ENCODE data around the gene FTCD.

The FTCD gene

DNA sequence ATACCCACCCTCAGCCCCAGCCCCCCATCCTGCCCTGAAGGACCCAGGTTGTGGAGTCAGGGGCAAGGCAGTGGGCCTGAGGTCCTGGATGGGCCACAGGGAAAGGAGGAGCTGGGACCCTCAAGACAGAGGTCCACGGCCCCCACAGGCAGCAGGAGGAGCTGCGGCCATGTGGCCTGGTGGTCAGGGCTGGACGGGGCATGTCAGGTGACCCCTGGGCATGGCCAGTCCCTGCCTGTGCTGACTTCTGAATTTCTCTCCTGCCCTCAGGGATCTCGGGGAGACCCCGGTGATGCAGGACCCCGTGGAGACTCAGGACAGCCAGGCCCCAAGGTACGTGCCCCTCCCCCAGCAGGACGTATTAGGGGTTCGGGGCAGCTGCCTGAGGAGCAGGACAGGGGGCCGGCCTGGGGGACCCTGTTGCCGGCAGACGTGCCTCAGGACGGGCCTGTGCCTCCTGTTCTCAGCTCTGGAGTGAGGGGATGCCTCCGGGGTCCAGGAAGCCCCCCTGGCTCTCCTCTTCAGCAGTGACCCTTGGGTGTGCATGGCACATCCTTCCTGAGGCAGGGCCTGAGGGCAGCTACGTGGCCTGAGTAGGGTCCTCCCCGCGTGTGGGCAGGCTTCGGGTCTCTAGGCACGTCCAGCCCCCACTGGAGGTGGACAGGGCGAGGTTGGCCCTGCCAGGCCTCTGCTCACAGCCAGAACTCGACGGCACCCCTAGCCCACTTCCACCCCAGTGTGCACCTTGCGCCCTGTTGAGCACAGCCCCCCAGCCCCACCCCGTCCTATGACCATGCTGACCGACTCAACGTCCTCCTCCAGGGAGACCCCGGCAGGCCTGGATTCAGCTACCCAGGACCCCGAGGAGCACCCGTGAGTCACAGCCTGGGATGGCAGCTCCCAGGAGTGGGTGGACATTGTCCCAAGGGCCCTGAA is 33.8 kb downstream of the FTCD start:
- no peak for DNase-seq

DNA sequence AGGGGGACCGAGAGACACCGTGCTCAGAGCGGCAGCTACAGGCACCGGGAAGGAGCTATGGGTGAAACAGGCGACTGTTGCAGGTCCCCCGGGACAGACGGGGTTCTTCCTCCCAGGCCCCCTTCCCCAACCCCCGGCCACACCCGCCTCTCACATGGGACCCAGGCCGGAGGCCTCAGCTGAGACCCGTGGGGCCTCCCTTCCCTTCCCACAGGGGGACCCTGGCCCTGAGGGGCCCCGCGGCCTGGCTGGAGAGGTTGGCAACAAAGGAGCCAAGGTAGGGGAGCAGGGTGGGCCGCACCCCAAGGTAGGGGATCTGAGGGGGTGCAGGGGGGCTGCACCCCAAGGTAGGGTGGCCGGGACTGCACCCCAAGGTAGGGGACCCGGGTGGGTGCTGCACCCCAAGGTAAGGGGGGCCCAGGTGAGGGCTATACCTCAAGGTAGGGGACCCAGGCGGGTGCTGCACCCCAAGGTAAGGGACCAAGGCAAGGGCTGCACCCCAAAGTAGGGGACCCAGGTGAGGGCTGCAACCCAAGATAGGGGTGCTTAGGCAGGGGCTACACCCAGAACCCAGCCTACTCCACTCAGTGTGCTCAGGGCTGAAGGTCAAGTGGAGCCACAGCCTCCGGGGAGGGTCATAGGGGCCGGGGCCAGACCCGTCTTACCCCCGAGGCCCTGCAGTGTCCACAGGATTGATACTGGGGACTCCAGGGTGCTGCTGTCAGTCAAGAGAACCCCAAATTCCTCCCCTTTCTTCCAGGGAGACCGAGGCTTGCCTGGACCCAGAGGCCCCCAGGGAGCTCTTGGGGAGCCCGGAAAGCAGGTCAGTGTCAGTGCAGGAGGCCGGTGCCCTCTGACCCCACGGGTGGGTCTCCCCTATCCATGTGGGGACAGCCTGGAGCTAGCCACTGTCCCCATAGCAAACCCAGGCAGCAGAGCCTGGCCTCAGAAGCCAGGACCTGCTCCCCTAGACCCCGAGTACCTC is 34.8 kb downstream of the FTCD start:
- DNase-seq = no peak

DNA sequence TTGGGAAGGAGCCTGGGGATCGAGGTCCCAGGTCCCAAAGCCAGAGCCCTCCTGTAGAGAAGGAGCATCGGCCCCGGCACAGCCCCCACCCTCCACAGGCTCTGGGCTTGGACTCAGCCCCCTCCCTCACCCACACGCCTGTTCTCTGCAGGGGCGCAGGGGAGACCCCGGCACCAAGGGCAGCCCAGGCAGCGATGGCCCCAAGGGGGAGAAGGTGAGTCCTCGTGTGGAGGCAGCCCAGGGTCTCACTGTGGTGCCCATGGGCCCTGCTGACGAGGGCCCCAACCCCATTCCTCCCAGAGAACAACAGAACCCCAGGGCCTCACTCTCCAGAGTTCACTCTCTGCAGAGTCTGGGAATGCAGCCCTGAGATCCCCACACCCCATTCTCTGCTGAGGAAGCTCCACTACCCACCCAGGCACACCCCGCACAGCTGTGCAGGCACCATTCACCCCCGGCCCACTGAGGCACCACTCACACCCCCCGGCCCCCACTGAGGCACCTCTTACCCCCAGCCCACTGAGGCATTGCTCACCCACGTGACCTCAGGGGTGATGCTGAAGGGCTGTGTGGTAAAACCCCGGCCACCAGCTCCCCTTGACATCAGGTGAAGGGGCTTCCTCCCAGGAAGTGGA is 35.6 kb downstream of the FTCD start:
- DNase-seq = no peak

DNA sequence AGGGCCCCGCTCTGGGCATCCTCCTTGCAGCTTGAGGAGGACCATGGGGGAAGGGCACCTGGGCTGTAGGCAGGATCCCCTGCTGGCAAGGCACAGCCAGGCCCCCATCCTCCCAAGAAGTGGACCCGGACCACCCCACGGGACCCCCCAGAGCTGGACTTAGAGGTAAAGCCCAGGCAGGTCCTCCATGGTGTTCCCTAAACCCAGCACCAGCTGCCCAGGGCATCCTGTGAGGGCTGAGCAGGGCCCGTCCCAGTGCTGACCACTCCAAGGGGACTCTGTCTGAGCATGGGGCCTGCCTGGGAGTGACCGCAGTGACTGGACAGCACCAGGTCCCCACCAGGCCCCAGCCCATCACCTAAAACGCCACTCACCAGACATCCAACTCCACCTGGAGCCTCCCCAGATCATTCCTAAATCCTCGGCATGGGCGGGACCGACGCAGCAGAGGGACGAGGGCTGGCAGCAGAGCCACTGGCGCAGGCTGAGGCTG is 36.2 kb downstream of the FTCD start:
- DNase-seq = no peak

DNA sequence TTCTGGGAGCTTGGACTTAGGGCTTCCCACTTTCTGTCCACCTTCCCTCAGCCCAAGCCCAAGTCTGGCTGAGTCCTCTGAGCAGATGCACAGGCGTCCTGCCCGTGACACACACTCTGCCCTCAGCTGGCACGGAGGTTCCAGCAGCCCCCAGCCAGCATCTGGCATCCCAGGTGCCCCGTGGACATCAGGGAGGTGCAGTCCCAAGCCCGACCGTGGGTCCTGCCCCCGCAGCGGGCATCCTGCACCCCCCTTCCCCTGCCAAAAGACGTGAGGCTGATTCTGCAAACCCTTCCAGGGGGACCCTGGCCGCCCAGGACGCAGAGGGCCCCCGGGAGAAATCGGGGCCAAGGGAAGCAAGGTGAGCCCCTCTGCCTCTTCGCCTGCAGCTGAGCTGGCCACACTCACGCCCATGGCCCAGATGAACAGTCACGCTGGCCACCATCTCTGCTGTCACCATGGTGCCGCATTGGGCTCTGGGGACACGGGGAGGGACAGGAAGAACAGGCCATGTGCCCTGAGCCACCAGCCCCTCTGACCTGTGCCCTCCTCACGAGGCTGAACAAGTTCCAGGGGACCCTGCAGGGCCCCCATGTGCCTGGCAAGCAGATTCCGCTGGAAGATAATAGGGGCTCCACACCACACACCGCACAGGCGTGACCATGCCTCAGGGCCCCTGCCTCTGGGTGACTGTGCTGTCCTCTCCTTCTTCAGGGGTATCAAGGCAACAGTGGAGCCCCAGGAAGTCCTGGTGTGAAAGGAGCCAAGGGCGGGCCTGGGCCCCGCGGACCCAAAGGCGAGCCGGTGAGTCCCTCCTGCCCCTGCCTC is 36.8 kb downstream of the FTCD start:
- no peak for DNase-seq

DNA sequence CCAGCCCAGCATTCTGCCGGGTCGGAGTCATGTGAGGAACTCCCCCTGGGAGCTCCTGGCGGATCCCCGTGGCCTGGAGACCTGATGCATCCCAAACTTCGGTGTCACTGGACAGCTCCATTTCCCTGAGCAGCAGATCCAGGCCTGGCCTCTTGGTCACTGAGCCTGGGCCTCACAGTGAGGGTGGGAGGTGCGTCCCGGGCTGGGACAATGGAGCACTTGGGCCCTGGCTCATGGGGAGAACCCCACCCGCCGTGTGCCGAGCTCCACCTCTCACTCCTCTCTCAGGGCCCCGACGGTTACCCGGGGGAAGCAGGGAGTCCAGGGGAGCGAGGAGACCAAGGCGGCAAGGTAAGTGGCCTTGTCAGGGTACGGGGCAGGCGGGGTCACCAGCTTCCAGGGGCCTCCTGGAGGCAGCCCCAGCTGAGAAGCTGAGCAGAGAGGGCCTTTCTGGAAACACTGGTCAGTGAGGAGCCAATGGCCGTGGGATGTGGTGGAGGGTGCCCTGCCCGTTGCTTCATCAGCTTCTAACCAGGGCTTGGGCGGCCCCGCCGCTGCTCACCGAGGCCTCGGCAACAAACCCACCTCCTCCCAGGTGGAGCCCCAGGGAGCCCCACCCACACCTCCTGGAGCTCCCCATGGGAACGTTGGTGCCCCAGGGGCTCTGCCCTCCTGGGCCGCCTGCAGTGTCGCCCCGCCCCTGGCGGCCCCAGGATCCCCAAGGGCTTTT is 37.6 kb downstream of the FTCD start:
- DNase-seq = no peak

DNA sequence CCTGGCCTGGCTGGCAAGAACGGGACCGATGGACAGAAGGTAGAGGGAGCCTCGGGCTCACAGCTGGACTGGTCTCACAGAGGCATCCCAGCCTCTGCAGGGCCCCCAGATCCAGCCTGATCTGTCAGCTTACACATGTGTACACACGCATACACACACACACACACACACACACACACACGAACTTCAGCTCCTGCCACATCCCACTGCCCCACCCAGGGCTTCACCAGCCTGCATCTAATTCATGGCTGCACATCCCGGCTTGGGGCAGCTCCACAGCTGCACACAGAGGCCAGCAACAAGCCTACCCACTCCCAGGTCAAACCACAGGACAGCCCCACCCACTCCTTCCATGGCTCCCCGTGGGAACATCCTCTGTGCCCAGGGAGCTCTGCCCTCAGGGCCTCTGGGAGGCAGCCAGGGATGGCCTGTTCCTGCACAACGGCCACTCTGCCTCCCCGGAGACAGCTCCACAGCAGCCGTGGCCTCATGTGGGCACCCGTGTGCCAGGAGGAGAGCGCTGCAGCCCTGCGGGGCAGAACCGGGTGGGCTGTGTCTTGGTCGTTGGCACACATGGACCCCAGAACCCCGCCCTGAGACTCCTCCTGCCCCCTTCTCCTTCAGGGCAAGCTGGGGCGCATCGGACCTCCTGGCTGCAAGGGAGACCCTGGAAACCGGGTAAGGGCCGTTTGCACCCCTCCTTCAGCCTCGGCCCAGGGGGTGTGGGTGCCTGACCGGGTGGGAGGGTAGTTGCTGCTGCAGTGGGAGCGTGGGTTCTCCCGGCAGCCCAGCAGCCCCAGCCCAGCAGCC is 38.4 kb downstream of the FTCD start:
- DNase-seq = no peak

DNA sequence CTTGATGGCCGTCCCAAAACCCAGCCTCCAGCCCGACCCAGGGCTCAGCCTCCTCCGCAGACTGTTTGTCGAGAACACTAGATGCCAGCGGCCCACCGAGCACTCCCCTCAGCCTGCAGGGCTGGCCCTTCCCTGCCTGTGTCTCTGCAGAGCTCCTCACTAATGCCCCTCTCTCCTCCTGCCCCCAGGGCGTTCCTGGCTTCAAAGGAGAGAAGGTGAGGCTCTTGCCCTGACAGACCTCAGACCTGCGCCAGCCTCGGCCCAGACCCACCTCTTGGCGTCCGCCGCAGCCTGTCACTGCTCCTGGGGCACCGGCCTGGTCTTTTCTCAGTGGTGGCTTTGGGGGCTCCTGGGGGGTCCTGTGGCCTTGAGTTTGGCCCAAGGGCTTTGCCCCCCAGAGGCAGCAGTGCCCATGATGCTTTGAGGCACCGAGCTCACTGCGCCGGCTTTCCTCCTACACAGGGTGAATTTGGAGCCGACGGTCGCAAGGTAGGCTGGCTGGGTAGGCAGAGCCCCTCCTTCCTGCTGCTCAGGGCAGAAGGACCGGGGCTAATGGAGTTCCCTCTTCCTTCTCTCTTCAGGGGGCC is 39.1 kb downstream of the FTCD start:
- DNase-seq = no peak

DNA sequence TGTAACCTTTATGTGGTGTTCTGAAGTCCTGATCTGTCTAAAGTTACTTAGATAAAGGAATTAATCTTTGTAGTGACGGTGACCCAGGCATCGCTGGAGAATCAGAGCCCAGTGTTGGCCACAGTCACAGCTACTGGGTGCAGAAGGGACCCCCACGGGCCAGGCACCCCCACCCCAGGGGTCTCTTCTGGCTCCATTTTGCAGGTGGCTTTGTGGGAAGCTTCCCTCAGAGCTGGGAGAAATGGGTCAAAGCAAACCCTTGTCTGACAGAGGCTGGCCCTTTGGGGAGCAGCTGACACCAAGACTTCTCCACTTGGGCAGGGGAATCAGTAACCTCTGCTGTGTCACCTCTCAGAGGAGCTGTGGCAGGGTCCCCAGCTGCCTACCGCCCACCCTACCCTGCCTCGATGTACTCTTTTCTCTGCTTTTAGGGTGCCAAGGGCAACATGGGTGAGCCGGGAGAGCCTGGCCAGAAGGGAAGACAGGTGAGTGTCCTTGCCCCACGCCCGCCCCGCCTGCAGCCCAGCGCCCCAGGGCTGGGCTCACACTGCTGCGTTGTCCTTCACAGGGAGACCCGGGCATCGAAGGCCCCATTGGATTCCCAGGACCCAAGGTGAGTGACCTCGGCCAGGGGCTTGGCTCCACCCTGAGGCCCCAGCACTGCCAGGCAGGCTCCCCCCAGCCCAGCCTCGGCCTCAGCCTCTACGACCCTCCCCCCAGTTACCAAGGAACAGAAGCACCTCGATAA is 39.8 kb downstream of the FTCD start:
- DNase-seq = no peak

DNA sequence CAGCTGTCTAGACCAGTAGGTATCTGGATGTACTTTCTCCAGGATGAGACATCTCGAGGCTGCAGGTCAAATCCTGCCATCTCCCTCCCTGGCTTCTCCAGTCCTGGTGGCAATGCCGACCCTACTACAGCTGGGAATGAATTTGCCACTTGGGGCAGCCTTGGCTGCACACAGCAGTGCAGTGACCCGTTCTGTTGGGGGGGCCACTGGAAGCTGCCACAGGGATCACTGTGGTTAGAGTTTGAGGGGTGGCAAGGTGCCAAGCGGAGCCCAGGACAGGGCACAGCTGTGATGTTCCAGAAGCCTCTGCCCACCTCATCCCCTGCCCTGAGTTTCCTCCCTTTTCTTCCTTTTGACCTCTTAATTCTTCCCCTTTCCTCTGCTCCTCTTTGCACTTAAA is 40.4 kb downstream of the FTCD start:
- DNase-seq = no peak

DNA sequence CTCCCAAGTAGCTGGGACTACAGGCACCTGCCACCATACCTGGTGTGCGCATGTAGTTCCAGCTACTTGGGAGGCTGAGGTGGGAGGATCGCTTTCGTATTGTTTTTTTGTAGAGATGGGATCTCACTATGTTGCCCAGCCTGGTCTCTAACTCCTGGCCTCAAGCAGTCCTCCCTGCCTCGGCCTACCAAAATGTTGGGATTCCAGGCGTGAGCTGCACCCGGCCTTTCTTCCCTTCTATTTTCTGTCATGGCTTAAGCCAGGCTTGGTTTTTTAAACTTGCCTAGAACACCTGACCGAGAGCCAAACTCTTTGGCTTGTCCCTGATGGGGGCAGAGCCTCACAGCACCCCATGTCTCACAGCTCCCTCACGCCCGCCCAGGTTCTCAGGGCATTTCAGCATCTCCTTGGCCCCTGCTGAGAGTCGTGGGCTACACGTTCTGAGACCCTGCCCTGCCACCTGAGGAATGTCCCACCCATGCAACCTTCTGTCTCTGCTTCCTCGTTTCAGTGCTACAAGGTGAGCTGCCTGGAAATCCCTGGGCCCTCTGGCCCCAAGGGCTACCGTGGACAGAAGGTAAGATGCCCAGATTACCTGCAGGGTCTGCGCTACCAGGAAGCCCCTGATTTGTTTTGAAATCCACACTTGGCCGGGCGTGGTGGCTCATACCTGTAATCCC is 41.7 kb downstream of the FTCD start:
- no peak for DNase-seq

DNA sequence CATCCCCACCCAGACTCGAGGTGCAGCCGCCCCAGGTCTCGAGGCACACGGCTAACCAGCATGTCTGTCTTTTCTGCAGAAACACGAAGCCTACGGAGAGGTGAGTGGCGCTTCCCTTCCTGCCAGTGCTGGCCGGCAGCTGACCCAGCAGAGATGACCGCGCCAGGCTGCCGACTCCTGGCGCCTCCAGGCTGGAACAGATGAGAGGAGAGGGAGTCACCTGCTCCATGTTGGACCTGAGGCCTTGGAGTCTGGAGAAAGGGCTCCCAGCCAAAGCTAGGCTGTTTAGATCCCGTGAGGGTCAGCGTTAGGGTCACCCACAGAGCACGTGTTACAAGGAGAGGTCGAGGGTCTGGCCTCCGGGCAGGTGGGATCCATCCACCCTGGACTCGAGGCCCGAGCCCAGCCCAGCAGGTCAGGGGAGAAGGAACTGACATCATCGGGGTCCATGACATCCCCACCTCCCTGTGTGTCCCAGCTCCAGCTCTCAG is 42.6 kb downstream of the FTCD start:
- DNase-seq = no peak

DNA sequence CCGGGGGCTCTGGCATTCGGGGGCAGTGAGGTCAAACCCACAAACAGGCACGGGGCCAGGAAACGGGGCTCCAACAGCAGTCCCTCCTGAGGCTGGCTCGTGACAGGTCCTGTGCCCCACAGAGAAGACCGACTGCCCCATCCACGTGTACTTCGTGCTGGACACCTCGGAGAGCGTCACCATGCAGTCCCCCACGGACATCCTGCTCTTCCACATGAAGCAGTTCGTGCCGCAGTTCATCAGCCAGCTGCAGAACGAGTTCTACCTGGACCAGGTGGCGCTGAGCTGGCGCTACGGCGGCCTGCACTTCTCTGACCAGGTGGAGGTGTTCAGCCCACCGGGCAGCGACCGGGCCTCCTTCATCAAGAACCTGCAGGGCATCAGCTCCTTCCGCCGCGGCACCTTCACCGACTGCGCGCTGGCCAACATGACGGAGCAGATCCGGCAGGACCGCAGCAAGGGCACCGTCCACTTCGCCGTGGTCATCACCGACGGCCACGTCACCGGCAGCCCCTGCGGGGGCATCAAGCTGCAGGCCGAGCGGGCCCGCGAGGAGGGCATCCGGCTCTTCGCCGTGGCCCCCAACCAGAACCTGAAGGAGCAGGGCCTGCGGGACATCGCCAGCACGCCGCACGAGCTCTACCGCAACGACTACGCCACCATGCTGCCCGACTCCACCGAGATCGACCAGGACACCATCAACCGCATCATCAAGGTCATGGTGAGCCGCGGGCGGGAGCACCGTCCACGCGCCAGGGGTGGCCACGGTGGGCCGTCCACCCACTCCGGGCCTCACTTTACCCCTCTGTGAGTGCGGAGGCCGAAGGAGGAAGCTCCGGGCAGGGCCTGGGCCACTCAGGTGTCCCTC is 43.3 kb downstream of the FTCD start:
- no peak for DNase-seq

DNA sequence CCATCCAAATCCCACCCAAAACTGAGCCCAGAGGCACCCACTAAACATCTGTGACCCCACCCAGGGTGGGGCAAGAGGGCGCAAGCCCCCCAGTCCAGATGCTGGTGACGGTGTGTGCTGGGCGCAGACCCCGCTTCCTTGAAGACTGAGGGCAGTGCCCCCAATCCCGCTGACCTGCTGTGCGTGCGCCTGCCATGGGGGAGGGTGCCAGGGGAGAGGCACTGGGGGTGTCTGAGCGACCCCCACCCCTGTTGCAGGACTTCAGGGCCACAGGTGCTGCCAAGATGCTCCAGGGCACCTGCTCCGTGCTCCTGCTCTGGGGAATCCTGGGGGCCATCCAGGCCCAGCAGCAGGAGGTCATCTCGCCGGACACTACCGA is 44.2 kb downstream of the FTCD start:
- no peak for DNase-seq

DNA sequence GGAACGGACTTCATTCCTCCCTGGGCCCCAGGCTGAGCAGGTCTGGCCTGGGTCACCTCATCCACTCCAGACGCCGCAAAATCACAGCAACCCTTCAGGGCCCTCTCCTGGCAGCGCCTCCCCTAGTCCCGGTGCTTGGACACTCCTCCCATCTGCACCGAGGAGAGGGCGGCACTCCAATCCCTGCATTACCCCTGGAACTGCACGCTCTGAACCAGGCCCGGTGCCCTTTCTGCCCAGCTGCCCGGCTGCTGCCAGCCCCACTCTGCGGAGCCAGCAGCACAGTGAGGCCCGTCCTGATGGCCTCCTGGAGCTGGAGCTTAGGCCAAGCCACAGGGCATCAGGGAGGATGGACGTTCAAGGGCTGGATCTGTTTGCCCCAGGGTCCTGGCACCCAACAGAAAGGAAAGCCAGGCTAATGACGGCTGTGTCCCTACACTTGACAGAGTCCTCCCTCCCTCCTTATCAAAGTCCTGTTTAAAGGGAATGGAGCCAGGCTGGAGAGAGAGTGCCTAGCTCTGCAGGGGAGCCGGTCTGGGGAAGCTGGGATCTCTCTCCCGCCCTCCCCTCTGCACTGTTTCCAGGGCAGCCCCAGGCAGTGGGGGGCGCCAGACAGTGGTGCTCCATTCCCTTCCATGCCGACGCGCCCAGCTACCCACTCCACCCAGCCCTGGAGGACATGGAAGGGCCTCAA is 44.7 kb downstream of the FTCD start:
- peak in 2 of 14 donors; percentile 14 to 46 for DNase-seq
